ENCODE results near the gene PEX5L.

GRCh38 chr3:180011927-180012326 is 24.8 kb downstream of the PEX5L start:
- TF ChIP-seq CTCF (IDR thresholded peaks at IDR 0.05) (no peak), POLR2A (IDR thresholded peaks at IDR 0.05) (no peak)
